HG02588 (cell line): Measurements from ENCODE around the gene PRKD1.
"Not testable (repeated sequence)": the region's sequence is repeated elsewhere in the genome, so short reads cannot be mapped to it uniquely, and the experiment has no call there.

Experiments used
- ATAC-seq: cut with Tn5 transposase; IDR thresholded peaks from one replicate; pipeline ENCODE4 v1.9.1; 2021; ENCODE audit warnings: mild to moderate bottlenecking, moderate library complexity; ENCODE audit not compliant: unreplicated experiment

The PRKD1 gene

GRCh38 chr14:29802211-29802610, 125.4 kb downstream of the PRKD1 start:
- ATAC-seq: no peak

- ATAC-seq: no peak
These were observed 126.7 kb downstream of the PRKD1 start for GRCh38 chr14:29800961-29801360.

- peak; percentile 53 for ATAC-seq
These were observed 128.1 kb downstream of the PRKD1 start for GRCh38 chr14:29799464-29800095.

- no peak for ATAC-seq
These were observed 128.8 kb downstream of the PRKD1 start for GRCh38 chr14:29798811-29799210.

- no peak for ATAC-seq
These were observed 129.5 kb downstream of the PRKD1 start for GRCh38 chr14:29798108-29798663.

- no peak for ATAC-seq
These were observed 130.8 kb downstream of the PRKD1 start for GRCh38 chr14:29796853-29797252.

GRCh38 chr14:29789475-29789874, 138.2 kb downstream of the PRKD1 start:
- no peak for ATAC-seq

GRCh38 chr14:29788093-29788492, 139.6 kb downstream of the PRKD1 start:
- no peak for ATAC-seq

- no peak for ATAC-seq
These were observed 144.1 kb downstream of the PRKD1 start for GRCh38 chr14:29783556-29783955.

- ATAC-seq: no peak
These were observed 145.6 kb downstream of the PRKD1 start for GRCh38 chr14:29782041-29782440.

- ATAC-seq: not testable (repeated sequence)
These were observed 150.5 kb downstream of the PRKD1 start for GRCh38 chr14:29777142-29777541.

GRCh38 chr14:29773990-29774389, 153.7 kb downstream of the PRKD1 start:
- ATAC-seq: no peak

- ATAC-seq: no peak
These were observed 164.2 kb downstream of the PRKD1 start for GRCh38 chr14:29763342-29763858.

GRCh38 chr14:29759521-29760340, 167.9 kb downstream of the PRKD1 start:
- peak; percentile 75 for ATAC-seq

- no peak for ATAC-seq
These were observed 169.9 kb downstream of the PRKD1 start for GRCh38 chr14:29757711-29758233.

- no peak for ATAC-seq
These were observed 170.4 kb downstream of the PRKD1 start for GRCh38 chr14:29757188-29757680.

- no peak for ATAC-seq
These were observed 171.6 kb downstream of the PRKD1 start for GRCh38 chr14:29756019-29756385.

GRCh38 chr14:29755311-29756018, 172.2 kb downstream of the PRKD1 start:
- no peak for ATAC-seq

- no peak for ATAC-seq
These were observed 173.5 kb downstream of the PRKD1 start for GRCh38 chr14:29754134-29754533.

GRCh38 chr14:29752221-29752923, 175.3 kb downstream of the PRKD1 start:
- no peak for ATAC-seq
